ENCODE measurements around the gene TBX10. TPM values are rescaled to one million over a fixed set of nuclear protein-coding genes. Genes with fewer than 3 reads are reported as not detected.
A peak's percentile ranks its signal among the peaks of the same experiment; 100 is the strongest.
"Not testable (repeated sequence)": the region's sequence is repeated elsewhere in the genome, so short reads cannot be mapped to it uniquely, and the experiment has no call there.

TBX10 gene
- total and polyA plus RNA-seq, 2 of the 8 experiments (the other 6 are each of a cell fraction or from before 2014, with no cell fraction given): 0.09 TPM; not detected in 1

DNA sequence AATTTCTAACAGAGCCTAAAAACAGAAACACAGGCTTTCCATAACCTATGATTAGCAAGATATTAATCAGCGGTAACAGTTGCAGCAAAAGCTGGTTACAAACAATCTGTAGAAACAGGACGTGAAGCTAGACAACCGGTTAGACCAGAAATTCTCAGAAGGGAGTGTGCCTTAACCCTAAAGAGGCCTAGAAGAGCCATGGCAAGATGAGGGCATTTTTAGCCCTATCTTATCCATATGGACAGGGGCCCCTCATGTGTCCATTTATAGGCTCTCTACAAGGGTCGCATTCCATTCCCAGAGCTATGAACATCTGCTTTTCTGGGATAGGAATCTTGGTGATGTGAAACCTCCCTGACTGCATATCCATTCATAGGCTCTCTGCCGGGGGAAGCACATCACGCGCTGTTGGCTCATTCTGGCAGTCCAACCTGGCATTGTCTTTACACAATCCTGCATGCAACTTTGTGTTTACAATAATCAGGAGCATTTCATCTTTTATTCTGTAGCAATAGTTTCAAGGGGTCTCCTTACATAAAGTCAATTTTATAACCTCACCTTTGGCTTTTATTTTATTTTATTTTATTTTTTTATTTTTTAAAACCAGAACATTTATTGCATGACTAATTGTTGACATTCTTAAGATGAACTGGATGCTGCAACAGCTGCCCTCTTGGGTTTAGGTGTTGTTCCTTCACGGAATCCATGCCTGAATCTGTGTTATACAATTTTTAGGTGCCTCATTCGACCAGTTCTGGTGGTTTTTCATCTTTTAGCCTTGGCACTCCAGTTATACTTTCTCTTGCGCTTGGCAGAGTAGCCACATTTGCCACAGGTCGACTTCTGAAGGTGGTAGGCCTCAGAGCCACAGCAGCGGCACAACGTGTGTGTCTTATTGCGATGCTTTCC lies 42.8 kb upstream of the TBX10 start:
- not testable (repeated sequence) for H4K91ac ChIP-seq (replicated peaks; ENCODE audit: insufficient read length, low read length)

More for the DNA sequence above, 42.8 kb upstream of the TBX10 start:
- H2BK12ac ChIP-seq (ENCODE audit: low read depth, low read length); H3K79me1 ChIP-seq (ENCODE audit: low read depth, low read length); H2BK5ac ChIP-seq (ENCODE audit: low read depth, low read length); H3K9ac ChIP-seq (replicated peaks in 1 of 4; ENCODE audit: extremely low read depth in 1 of 4, low read depth in 3 of 4, low read length in 3 of 4); H4K8ac ChIP-seq (ENCODE audit: extremely low read depth, insufficient read depth, low read length); H2BK15ac ChIP-seq (ENCODE audit: low read length); H3K36me3 ChIP-seq (ENCODE audit: control insufficient read depth in 2 of 4, insufficient read depth in 4 of 4, low read length in 3 of 4); H3K23me2 ChIP-seq (ENCODE audit: low read depth, low read length); H3K14ac ChIP-seq (ENCODE audit: insufficient read length); H4K20me1 ChIP-seq (replicated peaks in 1 of 2; ENCODE audit: control insufficient read depth in 1 of 2, insufficient read depth in 2 of 2, low read length in 2 of 2); H3K9me3 ChIP-seq (ENCODE audit: insufficient read depth in 2 of 2, low read depth in 1 of 2, low read length in 1 of 2); FAIRE-seq; H3K27me3 ChIP-seq (replicated peaks in 1 of 4; ENCODE audit: control insufficient read depth in 3 of 4, extremely low read depth in 1 of 4, insufficient read depth in 3 of 4, low read length in 3 of 4); H4K5ac ChIP-seq (ENCODE audit: insufficient read length, low read depth, low read length); H2AFZ ChIP-seq (ENCODE audit: low read length); H3K4me1 ChIP-seq (replicated peaks in 1 of 4; ENCODE audit: control insufficient read depth in 3 of 4, insufficient read depth in 4 of 4, low read length in 3 of 4); H2AK5ac ChIP-seq (ENCODE audit: low read depth, low read length); H3K4ac ChIP-seq (replicated peaks; ENCODE audit: insufficient read length, low read depth, low read length); H3K79me2 ChIP-seq (ENCODE audit: control insufficient read depth in 1 of 2, insufficient read depth in 2 of 2, low read length in 2 of 2); H3K18ac ChIP-seq (ENCODE audit: extremely low read depth, low read length); POLR2A ChIA-PET (ENCODE audit: partially characterized antibody); H2BK20ac ChIP-seq (ENCODE audit: low read length); H3K27ac ChIP-seq (ENCODE audit: low read depth, low read length); H2BK120ac ChIP-seq (replicated peaks; ENCODE audit: low read depth, low read length); H3K4me3 ChIP-seq (ENCODE audit: extremely low read depth in 1 of 4, insufficient read depth in 2 of 4, low read depth in 3 of 4, low read length in 4 of 4); H3K56ac ChIP-seq (replicated peaks; ENCODE audit: insufficient read length, low read depth, low read length); H3K23ac ChIP-seq (ENCODE audit: insufficient read length); H3K4me2 ChIP-seq (ENCODE audit: insufficient read depth in 1 of 2, low read depth in 2 of 2, low read length in 2 of 2): not testable (repeated sequence)
- CTCF ChIA-PET (ENCODE audit: partially characterized antibody): interaction anchor here (0.6 to 1.8 kb wide), 6 partner anchors 9 to 64 kb away, joined by 3 to 4 read pairs (median 3); no protein-coding TSS in a partner anchor
- 86% methylated on average over 14 of the region's 14 CpGs; no CpG with 5 or more reads in 1 of the 2 experiments for whole genome bisulfite sequencing, 2 experiments (ENCODE audit: extremely low coverage in 1 of 2, insufficient coverage in 1 of 2, insufficient read length in 1 of 2, insufficient replicate concordance in 2 of 2, low coverage in 1 of 2, low lambda C conversion rate in 2 of 2, missing lambda C conversion rate in 1 of 2)
- DNase-seq (ENCODE audit: low read depth in 1 of 2, low spot score in 2 of 2): peak in 1 of 2 experiments; percentile 13
